ENCODE data around the gene CDC25C.

Gene CDC25C

DNA sequence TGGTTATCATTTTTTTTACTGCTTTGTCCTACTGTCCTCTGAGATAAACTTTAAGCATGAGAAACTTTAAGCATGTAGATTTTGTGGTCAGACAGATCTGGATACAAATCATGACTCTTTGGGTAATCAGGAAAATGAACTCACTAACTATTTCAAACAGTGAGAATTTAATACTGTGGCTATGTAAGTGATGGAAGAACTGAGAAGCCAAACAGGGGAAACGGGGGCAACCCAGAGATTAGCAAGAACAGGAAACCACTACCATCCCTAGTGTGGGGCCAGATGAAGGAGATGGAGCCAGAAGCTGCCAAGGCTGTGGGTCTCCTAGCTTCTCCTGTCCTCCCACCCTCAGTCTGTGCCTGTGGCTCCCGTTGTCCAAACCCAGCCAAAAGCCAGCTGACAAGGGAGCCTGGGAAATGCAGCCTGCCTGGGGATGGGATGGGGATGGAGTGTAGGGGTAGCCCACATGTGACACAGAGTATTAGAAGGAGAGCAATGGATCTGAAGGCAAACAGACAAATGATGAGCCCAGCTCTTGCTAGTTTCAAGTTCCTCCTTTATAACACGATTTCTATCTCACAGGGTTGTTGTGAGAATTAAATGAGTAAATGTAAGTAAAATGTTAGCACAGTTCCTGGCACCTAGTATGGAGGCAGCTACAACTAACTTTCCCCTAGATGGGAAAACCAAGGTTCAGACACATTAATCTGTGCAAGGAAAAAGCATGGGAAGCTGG is 90.8 kb downstream of the CDC25C start:
- DNase-seq (ENCODE audit: extremely low read depth in 1 of 2, low read depth in 1 of 2) = no peak

DNA sequence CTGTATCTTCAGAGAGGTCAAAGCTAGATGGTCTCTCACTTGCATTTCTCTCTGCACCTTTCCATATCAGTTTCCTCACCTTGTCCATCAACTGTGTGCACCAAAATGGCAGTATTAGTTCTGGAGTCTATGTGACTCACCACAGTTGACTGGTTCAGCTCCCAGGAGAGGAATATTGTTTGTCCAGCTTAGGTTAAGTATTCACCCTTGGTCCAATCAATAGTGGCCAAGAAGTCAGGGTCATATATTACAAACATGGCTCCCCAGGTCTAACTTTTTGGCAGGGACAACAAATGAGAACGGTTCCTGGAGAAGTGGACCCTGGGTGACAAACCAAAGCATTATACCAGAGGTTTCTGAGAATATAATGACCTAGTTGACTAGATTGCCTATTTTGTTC is 93.6 kb downstream of the CDC25C start:
- DNase-seq (ENCODE audit: extremely low read depth in 1 of 2, low read depth in 1 of 2) = no peak
